Activated naive CD8-positive, alpha-beta T cell treated with anti-CD3 and anti-CD28 coated beads for 36 hours (primary cell): ENCODE data around the gene C1S. TPM values are rescaled to one million over a fixed set of nuclear protein-coding genes. Genes with fewer than 3 reads are reported as not detected.

Experiments
- DNase-seq: peaks from one replicate; pipeline ENCODE4 v3.0.0; 2021
- H3K27ac Mint-ChIP-seq: one replicate; pipeline ENCODE4 v1.8.0; 2022; ENCODE audit warnings: mild to moderate bottlenecking, moderate library complexity, mixed read lengths
- H3K27me3 Mint-ChIP-seq: one replicate; pipeline ENCODE4 v1.8.0; 2022; ENCODE audit warnings: mild to moderate bottlenecking, mixed read lengths
- H3K36me3 Mint-ChIP-seq: one replicate; pipeline ENCODE4 v1.8.0; 2021; ENCODE audit warnings: mild to moderate bottlenecking, mixed read lengths
- H3K4me1 Mint-ChIP-seq: one replicate; pipeline ENCODE4 v1.8.0; 2021; ENCODE audit warnings: mixed read lengths
- H3K4me3 Mint-ChIP-seq: one replicate; pipeline ENCODE4 v1.8.0; 2022; ENCODE audit warnings: mild to moderate bottlenecking, moderate library complexity, mixed read lengths
- H3K9me3 Mint-ChIP-seq: one replicate; pipeline ENCODE4 v1.8.0; 2022; ENCODE audit warnings: mixed read lengths
- total RNA-seq, 2 experiments: library from RNA; stranded (reverse); gene quantifications; one replicate each; pipeline ENCODE4 v1.2.3, GENCODE V29; 2021

C1S gene
- total RNA-seq, 2 experiments from 2014 or later, result 0.47 to 0.66 TPM

DNA sequence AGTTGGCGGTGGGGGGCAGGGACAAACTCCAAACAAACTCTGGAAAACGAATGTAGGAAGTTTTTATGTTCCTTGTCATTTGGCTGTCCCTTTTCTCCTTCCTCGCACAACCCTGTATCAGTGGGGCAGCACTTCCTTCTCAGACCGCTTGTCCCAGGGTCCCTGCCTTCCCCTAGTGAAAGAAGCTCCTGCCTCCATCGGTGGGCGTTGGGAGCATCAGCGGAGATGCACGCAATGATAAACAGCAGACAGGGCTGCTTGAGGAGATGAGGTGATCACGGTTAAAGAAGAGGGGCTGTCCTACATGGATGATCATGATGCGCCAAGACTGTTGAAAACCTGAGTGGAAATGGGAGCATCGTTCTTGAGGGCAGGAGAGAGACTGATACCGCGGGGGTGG lies 620 bp downstream of the C1S start:
- Mint-ChIP-seq H3K27me3 (peaks cover 17% of the 10 kb centered on the region), H3K36me3 (no peaks in the 10 kb centered on the region), H3K4me3 (no peak overlapping the region), H3K4me1 (no peaks in the 10 kb centered on the region), H3K9me3 (no peaks in the 10 kb centered on the region), H3K27ac (no peak overlapping the region)
- no peak for DNase-seq

DNA sequence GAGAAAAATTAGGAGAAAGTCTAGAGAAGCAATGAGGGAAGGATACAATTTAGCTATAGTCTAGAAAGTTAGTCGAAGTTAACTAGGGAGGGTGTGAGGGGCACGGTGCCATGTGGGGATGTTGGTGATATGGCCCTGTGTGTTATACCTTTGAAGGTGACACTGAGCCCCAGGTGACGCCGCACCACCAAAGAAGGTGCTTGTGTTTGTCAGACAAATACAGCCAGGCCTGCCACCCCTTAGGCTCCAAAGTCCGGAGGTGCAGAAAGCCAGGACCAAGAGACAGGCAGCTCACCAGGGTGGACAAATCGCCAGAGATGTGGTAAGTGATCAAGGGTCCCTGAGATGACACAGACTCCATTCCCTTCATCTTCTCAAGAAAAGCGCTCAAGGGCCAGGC lies 1.1 kb downstream of the C1S start:
- H3K4me1 Mint-ChIP-seq, result no peaks in the 10 kb centered on the region
- no peak overlapping the region for H3K4me3 Mint-ChIP-seq

DNA sequence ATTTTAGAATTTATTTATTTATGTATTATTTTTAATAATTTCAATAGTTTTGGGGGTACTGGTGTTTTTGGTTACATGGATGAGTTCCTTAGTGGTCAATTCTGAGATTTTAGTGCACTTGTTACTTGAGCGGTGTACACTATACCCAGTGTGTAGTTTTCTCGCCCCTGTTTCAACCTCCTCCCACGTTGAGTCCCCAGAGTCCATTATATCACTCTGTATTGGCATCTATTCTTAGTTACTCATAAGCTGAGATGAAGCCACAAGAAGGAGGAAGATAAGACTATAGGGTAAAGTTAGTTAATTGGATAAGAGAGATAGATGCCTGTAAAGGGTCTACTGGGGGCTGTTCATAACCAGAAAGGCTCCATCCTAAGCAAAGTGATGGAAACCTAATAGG lies 4.0 kb downstream of the C1S start:
- H3K4me3 Mint-ChIP-seq, result no peak overlapping the region
- no peaks in the 10 kb centered on the region for H3K9me3 Mint-ChIP-seq
- H3K36me3 Mint-ChIP-seq, result no peaks in the 10 kb centered on the region
- H3K4me1 Mint-ChIP-seq, result no peaks in the 10 kb centered on the region
- H3K27ac Mint-ChIP-seq, result no peak overlapping the region
- H3K27me3 Mint-ChIP-seq, result peaks cover 12% of the 10 kb centered on the region
- DNase-seq, result no peak

More for the DNA sequence above, 1.1 kb downstream of the C1S start:
- DNase-seq, result no peak
- no peak overlapping the region for H3K27ac Mint-ChIP-seq
- H3K27me3 Mint-ChIP-seq, result peaks cover 14% of the 10 kb centered on the region
- no peaks in the 10 kb centered on the region for H3K36me3 Mint-ChIP-seq
- H3K9me3 Mint-ChIP-seq, result no peaks in the 10 kb centered on the region

DNA sequence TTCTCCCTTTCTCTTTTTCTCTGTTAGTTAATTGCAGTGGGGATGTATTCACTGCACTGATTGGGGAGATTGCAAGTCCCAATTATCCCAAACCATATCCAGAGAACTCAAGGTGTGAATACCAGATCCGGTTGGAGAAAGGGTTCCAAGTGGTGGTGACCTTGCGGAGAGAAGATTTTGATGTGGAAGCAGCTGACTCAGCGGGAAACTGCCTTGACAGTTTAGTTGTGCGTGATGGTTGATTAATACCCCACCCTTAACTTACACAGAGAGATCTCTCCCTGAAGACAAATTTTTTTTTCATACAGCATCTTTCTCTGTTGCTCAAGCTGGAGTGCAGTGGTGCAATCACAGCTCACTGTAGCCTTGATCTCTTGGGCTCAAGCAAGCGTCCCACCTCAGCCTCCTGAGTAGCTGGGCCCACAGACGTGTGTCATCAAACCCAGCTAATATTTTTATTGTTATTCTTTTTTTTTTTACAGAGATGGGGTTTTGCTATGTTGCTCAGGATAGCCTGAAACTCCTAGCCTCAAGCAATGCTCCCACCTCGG lies 4.6 kb downstream of the C1S start:
- Mint-ChIP-seq H3K4me1 (no peaks in the 10 kb centered on the region), H3K9me3 (no peaks in the 10 kb centered on the region), H3K4me3 (no peak overlapping the region), H3K27ac (no peak overlapping the region), H3K36me3 (no peaks in the 10 kb centered on the region), H3K27me3 (peaks cover 9% of the 10 kb centered on the region)
- no peak for DNase-seq

DNA sequence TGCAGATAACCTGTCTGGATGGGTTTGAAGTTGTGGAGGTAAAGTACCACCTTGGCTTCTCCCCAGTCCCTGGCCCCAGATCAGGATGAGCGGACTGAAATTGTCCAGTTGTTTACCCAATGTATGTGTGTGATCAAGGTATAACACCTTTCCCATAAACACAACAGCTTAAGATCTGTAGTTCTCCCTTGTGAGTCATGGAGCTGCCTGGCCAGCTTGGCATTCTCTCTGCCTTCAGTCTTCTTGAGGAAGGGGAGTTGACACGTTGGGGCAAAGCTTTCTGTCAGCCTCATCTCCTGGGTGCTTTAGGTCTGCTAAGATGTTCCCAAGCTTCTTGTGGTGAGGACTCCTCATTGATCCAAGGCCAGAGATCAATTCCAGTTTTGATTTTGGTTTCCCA lies 6.1 kb downstream of the C1S start:
- Mint-ChIP-seq H3K36me3 (no peaks in the 10 kb centered on the region), H3K4me3 (no peak overlapping the region), H3K4me1 (no peaks in the 10 kb centered on the region)

DNA sequence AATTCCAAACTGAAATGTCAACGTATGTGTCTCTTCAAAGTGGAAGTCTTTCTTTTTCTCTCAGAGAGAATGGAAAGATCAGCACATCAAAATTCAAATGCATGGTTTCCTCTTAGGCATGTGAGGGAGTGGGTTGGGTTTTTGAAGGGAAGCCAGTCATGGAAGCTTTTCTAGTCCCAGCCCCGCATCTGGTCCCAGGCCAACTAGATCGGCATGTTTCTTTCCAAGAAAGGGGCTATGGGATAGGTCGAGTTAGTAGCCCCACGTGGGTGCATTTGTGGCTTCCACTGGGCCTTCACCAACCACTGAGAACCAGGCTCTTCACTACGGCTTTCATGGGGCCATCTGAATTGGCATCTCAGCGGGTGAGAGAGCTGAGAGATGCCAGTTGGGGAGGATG lies 6.6 kb downstream of the C1S start:
- no peaks in the 10 kb centered on the region for H3K4me1 Mint-ChIP-seq
- no peaks in the 10 kb centered on the region for H3K36me3 Mint-ChIP-seq
- DNase-seq, result no peak
- H3K27ac Mint-ChIP-seq, result no peak overlapping the region
- H3K4me3 Mint-ChIP-seq, result no peak overlapping the region
- H3K27me3 Mint-ChIP-seq, result peaks cover 10% of the 10 kb centered on the region
- no peaks in the 10 kb centered on the region for H3K9me3 Mint-ChIP-seq

More for the DNA sequence above, 6.1 kb downstream of the C1S start:
- Mint-ChIP-seq H3K27ac (no peak overlapping the region), H3K9me3 (no peaks in the 10 kb centered on the region), H3K27me3 (peaks cover 10% of the 10 kb centered on the region)
- DNase-seq, result no peak

DNA sequence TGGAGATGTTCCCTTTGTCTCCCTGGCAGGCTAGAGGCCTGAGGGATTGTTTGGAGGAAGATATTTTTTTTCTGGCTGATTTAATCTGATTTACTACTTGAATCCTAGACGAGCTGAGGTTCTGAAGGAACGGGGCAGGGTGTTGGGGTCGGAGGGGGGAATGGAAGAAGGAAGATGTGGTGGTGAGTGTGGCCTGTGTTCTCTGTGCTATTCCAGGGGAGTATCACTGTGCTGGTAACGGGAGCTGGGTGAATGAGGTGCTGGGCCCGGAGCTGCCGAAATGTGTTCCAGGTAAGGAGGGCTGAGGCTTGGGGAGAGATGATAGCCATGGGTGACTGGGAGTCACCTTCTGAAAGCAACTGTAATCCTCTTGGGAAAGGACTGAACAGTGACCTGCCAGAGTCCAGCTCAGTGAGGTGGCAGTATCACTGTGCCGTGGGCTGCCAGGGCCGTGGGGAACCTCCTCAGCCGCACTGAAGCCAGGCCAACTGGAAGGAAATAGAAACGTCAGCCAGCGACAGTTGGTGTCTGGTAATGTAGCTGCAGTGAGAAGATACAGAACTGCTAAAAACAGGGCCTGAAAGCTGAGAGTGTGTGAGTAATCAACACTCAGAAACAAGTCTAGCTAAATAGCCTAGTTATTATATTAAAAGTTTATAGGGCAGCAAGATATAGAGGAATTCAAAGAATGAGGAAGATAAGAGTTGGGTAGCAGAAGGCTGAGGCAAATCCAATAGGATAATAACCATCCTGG lies 7.9 kb downstream of the C1S start:
- no peak for DNase-seq
- no peaks in the 10 kb centered on the region for H3K36me3 Mint-ChIP-seq
- H3K27me3 Mint-ChIP-seq, result peaks cover 10% of the 10 kb centered on the region
- no peak overlapping the region for H3K27ac Mint-ChIP-seq
- no peak overlapping the region for H3K4me3 Mint-ChIP-seq
- no peaks in the 10 kb centered on the region for H3K4me1 Mint-ChIP-seq
- no peaks in the 10 kb centered on the region for H3K9me3 Mint-ChIP-seq

DNA sequence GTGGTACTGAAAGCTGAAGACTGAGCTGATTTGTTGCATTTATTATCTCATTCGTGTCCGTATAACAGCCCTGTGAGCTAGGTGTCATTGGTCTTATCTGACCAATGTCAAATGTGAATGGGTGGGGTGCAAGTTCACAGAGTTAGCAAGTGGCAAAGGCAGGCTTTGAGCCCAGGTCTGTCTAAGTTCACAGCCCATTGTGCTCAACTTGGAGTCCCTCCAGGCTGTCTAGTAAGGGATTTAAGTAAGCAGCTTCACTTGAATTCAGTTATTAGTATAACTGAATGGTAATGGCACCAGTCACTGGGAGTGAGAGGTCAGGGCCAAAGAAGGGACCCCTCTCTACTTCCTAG lies 8.5 kb downstream of the C1S start:
- no peak for DNase-seq

DNA sequence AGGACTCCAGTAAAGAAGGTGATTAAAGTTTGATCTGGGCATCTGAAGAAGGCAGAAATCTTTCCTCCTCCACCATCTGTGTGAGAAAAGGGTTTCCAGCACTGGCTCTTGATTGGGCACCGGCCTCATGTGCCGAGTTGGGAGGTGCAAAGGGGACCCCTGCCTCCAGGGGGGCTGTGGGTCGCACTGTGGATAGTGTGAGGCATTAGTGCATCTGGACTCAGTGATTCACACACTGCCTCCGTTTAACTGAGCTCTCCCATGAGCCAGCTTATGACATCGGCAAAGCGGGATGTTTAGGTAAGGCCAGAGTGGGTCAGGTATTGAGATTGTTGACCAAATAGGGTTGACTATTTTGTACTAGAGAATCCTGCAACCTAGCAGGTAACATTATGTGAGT lies 8.9 kb downstream of the C1S start:
- Mint-ChIP-seq H3K4me1 (no peaks in the 10 kb centered on the region), H3K27me3 (peaks cover 10% of the 10 kb centered on the region), H3K27ac (no peak overlapping the region), H3K4me3 (no peak overlapping the region), H3K9me3 (no peaks in the 10 kb centered on the region), H3K36me3 (no peaks in the 10 kb centered on the region)
- DNase-seq, result no peak

More for the DNA sequence above, 8.5 kb downstream of the C1S start:
- no peak overlapping the region for H3K27ac Mint-ChIP-seq
- H3K36me3 Mint-ChIP-seq, result no peaks in the 10 kb centered on the region
- no peaks in the 10 kb centered on the region for H3K4me1 Mint-ChIP-seq
- peaks cover 10% of the 10 kb centered on the region for H3K27me3 Mint-ChIP-seq
- no peaks in the 10 kb centered on the region for H3K9me3 Mint-ChIP-seq
- no peak overlapping the region for H3K4me3 Mint-ChIP-seq

DNA sequence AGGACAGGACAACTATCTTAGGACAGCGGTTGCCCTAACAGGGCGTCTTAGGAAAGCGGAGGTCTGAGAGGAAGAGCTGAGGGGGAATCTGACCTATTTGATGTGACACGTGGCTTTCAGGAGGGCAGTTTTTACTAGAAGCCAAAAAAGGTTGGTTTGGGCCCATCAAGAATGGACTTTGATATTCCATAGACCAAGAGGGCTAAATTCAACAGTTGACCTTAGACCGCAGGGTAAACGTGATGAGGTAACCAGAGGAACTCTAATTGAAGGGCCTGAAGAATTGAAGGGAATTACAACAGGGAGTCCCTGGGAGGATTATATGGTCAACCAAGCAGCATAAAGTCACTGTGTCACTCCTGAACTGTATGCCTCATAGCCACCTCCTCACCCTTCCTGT lies 11.5 kb downstream of the C1S start:
- Mint-ChIP-seq H3K36me3 (no peaks in the 10 kb centered on the region), H3K9me3 (no peaks in the 10 kb centered on the region), H3K4me1 (no peaks in the 10 kb centered on the region), H3K27ac (no peak overlapping the region), H3K27me3 (peaks cover 10% of the 10 kb centered on the region), H3K4me3 (no peak overlapping the region)
- DNase-seq, result no peak

DNA sequence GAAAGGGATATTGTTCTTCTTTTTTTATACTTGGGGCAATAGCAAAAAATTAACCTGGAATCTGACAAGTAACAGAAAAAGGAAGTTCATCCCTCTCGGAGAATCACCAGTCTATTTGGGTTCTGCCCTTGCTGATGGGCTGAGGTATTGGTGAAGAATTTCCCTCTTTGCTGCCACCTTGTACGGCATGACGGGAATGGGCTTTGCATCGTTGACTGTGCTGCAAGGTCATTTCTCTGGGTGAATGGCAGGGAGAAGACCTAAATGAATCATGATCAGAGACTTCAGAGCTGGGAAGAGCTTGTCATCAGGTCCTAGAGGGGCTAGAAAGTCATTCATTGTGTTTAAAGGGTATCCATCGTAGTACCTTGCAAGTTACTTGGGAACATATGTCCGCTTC lies 12.0 kb downstream of the C1S start:
- DNase-seq, result no peak
- H3K4me1 Mint-ChIP-seq, result no peaks in the 10 kb centered on the region
- H3K9me3 Mint-ChIP-seq, result no peaks in the 10 kb centered on the region
- H3K27ac Mint-ChIP-seq, result no peak overlapping the region
- no peak overlapping the region for H3K4me3 Mint-ChIP-seq
- peaks cover 10% of the 10 kb centered on the region for H3K27me3 Mint-ChIP-seq
- no peaks in the 10 kb centered on the region for H3K36me3 Mint-ChIP-seq

DNA sequence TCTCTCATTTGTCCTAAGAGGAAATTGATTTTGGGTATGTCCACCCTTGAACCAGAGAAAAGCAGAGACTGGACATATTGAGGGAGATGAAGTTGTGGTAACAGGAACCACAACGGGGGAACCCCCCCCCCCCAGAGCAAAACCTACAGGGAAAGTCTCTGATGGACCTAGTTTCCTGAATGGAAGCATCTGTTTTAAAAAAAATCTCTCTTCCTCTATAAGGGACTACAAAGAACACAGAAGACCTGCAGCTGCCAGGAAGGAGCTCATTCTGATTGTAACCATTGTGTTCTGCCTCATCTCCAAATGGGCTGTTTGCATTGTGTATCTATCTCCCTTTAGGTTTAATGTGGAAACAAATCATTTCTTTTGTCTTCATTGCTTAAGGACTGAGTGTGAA lies 13.4 kb downstream of the C1S start:
- no peak for DNase-seq
- no peak overlapping the region for H3K4me3 Mint-ChIP-seq
- no peaks in the 10 kb centered on the region for H3K4me1 Mint-ChIP-seq
- H3K36me3 Mint-ChIP-seq, result no peaks in the 10 kb centered on the region
- peaks cover 8% of the 10 kb centered on the region for H3K27me3 Mint-ChIP-seq
- H3K9me3 Mint-ChIP-seq, result no peaks in the 10 kb centered on the region
- no peak overlapping the region for H3K27ac Mint-ChIP-seq

DNA sequence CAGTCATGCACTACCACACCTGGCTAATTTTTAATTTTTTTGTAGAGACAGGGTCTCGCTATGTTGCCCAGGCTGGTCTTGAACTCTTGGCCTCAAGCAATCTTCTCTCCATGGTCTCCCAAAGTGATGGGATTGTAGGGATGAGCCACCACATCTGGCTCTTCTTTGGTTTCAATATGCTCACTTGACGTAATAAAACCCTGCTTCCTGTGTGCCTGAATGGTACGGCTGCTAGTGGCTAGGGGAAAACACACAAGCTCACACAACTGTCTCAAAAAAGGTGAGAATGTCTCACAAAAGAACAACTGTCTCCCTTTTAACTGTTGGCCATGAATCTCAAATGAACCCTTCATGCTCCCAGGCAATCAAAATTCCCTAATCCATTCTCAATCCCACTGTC lies 15.0 kb downstream of the C1S start:
- no peak overlapping the region for H3K4me3 Mint-ChIP-seq
- no peak overlapping the region for H3K27ac Mint-ChIP-seq
- peaks cover 2% of the 10 kb centered on the region for H3K27me3 Mint-ChIP-seq
- no peaks in the 10 kb centered on the region for H3K9me3 Mint-ChIP-seq
- no peaks in the 10 kb centered on the region for H3K4me1 Mint-ChIP-seq
- no peaks in the 10 kb centered on the region for H3K36me3 Mint-ChIP-seq
- DNase-seq, result no peak

DNA sequence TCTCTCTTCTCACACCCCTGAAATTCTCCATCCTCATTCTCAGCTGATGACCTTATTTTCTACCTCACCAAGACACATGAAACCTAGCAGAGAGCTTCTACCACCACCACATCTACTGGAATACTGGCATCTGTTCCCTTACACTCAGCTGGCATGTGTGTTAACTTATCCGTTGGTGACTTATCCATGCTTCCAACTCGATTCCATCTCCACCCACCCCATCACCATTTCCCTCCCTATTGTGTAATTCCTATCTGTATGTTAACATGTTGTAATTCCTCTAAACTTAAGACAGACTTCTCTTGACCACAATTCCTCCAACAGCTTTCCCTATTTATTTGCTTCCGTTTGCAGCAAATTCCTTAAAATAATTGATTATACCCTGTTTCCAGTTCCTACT lies 15.4 kb downstream of the C1S start:
- no peaks in the 10 kb centered on the region for H3K9me3 Mint-ChIP-seq
- no peaks in the 10 kb centered on the region for H3K4me1 Mint-ChIP-seq
- no peaks in the 10 kb centered on the region for H3K36me3 Mint-ChIP-seq
- no peak overlapping the region for H3K27ac Mint-ChIP-seq
- no peak overlapping the region for H3K4me3 Mint-ChIP-seq
- no peaks in the 10 kb centered on the region for H3K27me3 Mint-ChIP-seq
- no peak for DNase-seq

DNA sequence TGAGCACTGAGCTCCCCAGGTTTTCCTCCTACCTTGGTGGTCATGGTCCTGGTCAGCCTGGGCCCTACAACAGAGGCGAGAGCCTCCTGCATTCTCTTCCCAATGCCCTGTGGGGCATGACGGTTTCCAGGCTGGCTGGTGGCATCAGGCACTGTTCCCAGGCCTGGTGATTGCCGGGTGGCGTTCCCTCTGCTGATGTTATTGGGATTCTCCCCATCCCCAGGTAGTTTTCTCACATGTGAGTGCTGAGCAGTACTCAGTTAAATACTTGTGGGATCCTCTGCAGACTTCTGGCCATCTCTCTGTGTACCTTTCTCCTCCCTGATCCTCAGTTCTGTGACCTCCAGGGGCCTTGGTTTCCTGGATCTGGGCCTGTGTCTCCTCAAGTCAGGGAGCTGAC lies 16.0 kb downstream of the C1S start:
- no peak overlapping the region for H3K27ac Mint-ChIP-seq
- H3K36me3 Mint-ChIP-seq, result no peaks in the 10 kb centered on the region
- H3K27me3 Mint-ChIP-seq, result no peaks in the 10 kb centered on the region
- no peak for DNase-seq
- H3K4me1 Mint-ChIP-seq, result no peaks in the 10 kb centered on the region
- no peak overlapping the region for H3K4me3 Mint-ChIP-seq
- H3K9me3 Mint-ChIP-seq, result no peaks in the 10 kb centered on the region

DNA sequence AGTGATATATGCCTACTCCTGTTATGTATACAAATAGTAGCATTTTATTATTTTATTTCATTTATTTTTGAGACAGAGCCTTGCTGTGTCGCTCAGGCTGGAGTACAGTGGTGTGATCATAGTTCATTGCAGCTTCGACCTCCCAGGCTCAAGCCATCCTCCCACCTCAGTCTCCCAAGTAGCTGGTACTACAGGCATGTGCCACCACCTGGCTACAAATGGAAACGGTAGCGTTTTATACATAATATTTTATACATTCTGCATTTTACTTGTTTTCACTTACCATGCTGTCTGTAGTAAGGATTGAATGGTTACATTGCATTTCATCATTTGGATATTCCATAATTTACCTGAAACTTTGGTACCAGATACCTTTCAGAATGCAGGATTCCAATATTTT lies 17.6 kb downstream of the C1S start:
- Mint-ChIP-seq H3K9me3 (peaks cover 2% of the 10 kb centered on the region), H3K4me3 (no peak overlapping the region), H3K4me1 (no peaks in the 10 kb centered on the region)

More for the DNA sequence above, 17.6 kb downstream of the C1S start:
- Mint-ChIP-seq H3K27ac (no peak overlapping the region), H3K27me3 (no peaks in the 10 kb centered on the region), H3K36me3 (peaks cover under 1% of the 10 kb centered on the region)
- no peak for DNase-seq
